Right lobe of liver (tissue), 6 donors: ENCODE results near the gene PARD6G. TPM values are rescaled to one million over a fixed set of nuclear protein-coding genes. Genes with fewer than 3 reads are reported as not detected.

Experiments
- ATAC-seq, 4 donors: fragments of 200-7000 bp; cut with Tn5 transposase; one replicate each; pipeline ENCODE4 v1.9.1; 2020; ENCODE audit warnings: mild to moderate bottlenecking in 4 of 4, moderate library complexity in 4 of 4
- DNase-seq, 3 donors: peaks; one replicate each; pipeline ENCODE4 v3.0.0-alpha.2; 2020
- H3K27ac ChIP-seq, 3 donors: fragments of 200-600 bp; one replicate each; pipeline ENCODE4 v1.8.0; 2022
- H3K27me3 ChIP-seq, 2 donors: fragments of 200-600 bp; one replicate each; pipeline ENCODE4 v1.8.0; 2022
- H3K36me3 ChIP-seq, 4 donors: fragments of 200-600 bp; sonication (generic) in 1 of 4; one replicate each; pipeline versions ENCODE4 v1.5.1 to v1.8.0; 2017 to 2022; ENCODE audit warnings: control low read depth in 1 of 4
- H3K4me1 ChIP-seq, 4 donors: fragments of 200-600 bp; sonication (generic) in 1 of 4; one replicate each; pipeline versions ENCODE4 v1.5.1 to v1.8.0; 2017 to 2022; ENCODE audit warnings: control low read depth in 1 of 4
- H3K4me3 ChIP-seq, 3 donors: fragments of 200-600 bp; one replicate each; pipeline ENCODE4 v1.8.0; 2022
- H3K9me3 ChIP-seq, 4 donors: fragments of 200-600 bp; sonication (generic) in 1 of 4; one replicate each; pipeline versions ENCODE4 v1.5.1 to v1.8.0; 2017 to 2022; ENCODE audit warnings: control low read depth in 1 of 4
- CTCF ChIP-seq, 4 donors: fragments of 200-600 bp in 3 of 4; fragments of 450-650 bp in 1 of 4; IDR thresholded peaks; one replicate each; pipeline versions ENCODE4 v1.5.1 to v1.8.0; 2016 to 2022; ENCODE audit warnings: antibody characterized with exemption in 4 of 4, mild to moderate bottlenecking in 2 of 4
- POLR2A ChIP-seq: fragments of 450-650 bp; IDR thresholded peaks from one replicate; pipeline ENCODE4 v1.6.1; 2017; ENCODE audit warnings: antibody characterized with exemption, mild to moderate bottlenecking
- WGBS: methylation state at CpG from one replicate; pipeline ENCODE4 v1.1.6; 2018; ENCODE audit warnings: low coverage, low lambda C conversion rate; ENCODE audit not compliant: insufficient coverage; ENCODE audit errors: missing lambda C conversion rate; 5-methylcytosine and 5-hydroxymethylcytosine counted together
- intact Hi-C, 2 donors: fragments of 100-400 bp; cut with DNase I; formaldehyde crosslinking; loops; one replicate each; pipeline versions ENCODE4 v1.11.2 to v1.14.1; 2022
- total RNA-seq, 6 experiments: library from RNA; depleted of rRNA in 2 of 6; stranded (reverse); fragments of >200 nt in 2 of 6; fragmentation: NEBNext Ultra II Directional in 3 of 6; extraction: Animal tissue kit (Norgen Biotek cat#: 25700) in 3 of 6; gene quantifications; one replicate each; pipeline versions ENCODE4 v1.1.0 to v1.2.4, GENCODE V29; 2016 to 2023
- donor health status: DM: no; HTN: yes; CAD: no.
- donor health status: DM: no; HTN: no; CAD: no.
- donor health status: DM: no; HTN: no; CAD: no.
- donor health status: DM: no; HTN: yes; CAD: no.
- donor health status: DM: no; HTN: yes; CAD: no.

PARD6G gene
- total RNA-seq, 6 experiments from 2014 or later = 1.1 to 5.5 (median 2.1) TPM

- DNase-seq (no peak), ATAC-seq (no peak)
- intact Hi-C loops = no loop called here
- Histone ChIP-seq H3K27me3 (no peaks in the 10 kb centered on the region), H3K36me3 (peaks cover 0 to 40% (median 11%) of the 10 kb centered on the region in 4 donors), H3K4me3 (no peak overlapping the region), H3K27ac (no peak overlapping the region), H3K9me3 (no peaks in the 10 kb centered on the region), H3K4me1 (no peaks in the 10 kb centered on the region)
- 38% methylated on average over 1 of the region's 1 CpG for WGBS
- no peak for TF ChIP-seq CTCF (IDR thresholded peaks at IDR 0.05)
- TF ChIP-seq POLR2A = no peak
Observed at GRCh38 chr18:80133124-80133523, 114.2 kb downstream of the PARD6G start.

GRCh38 chr18:80132180-80132812 is 115.0 kb downstream of the PARD6G start:
- peaks cover 0 to 3% (median 0%) of the 10 kb centered on the region in 4 donors for H3K4me1 ChIP-seq
- WGBS = 78% methylated on average over 2 of the region's 3 CpGs
- no peak overlapping the region for H3K4me3 ChIP-seq
- no peaks in the 10 kb centered on the region for H3K27me3 ChIP-seq
- H3K36me3 ChIP-seq = peaks cover 0 to 31% (median 9%) of the 10 kb centered on the region in 4 donors
- DNase-seq (no peak), ATAC-seq (no peak)
- H3K9me3 ChIP-seq = no peaks in the 10 kb centered on the region
- intact Hi-C loops = no loop called here
- TF ChIP-seq POLR2A (no peak), CTCF (IDR thresholded peaks at IDR 0.05) (no peak)
- no peak overlapping the region for H3K27ac ChIP-seq

GRCh38 chr18:80130555-80130954 is 116.8 kb downstream of the PARD6G start:
- Histone ChIP-seq H3K9me3 (no peaks in the 10 kb centered on the region), H3K4me3 (no peak overlapping the region), H3K36me3 (peaks cover 0 to 14% (median under 1%) of the 10 kb centered on the region in 4 donors), H3K4me1 (peaks cover 0 to 3% (median 0%) of the 10 kb centered on the region in 4 donors), H3K27me3 (no peaks in the 10 kb centered on the region), H3K27ac (no peak overlapping the region)
- 96% methylated on average over 5 of the region's 5 CpGs for WGBS
- intact Hi-C loops = no loop called here
- no peak for TF ChIP-seq POLR2A
- no peak for TF ChIP-seq CTCF (IDR thresholded peaks at IDR 0.05)
- ATAC-seq (no peak), DNase-seq (no peak)

GRCh38 chr18:80129672-80130367 is 117.5 kb downstream of the PARD6G start:
- H3K27ac ChIP-seq = no peak overlapping the region
- peaks cover 0 to 3% (median 0%) of the 10 kb centered on the region in 4 donors for H3K4me1 ChIP-seq
- no peaks in the 10 kb centered on the region for H3K27me3 ChIP-seq
- ATAC-seq (no peak), DNase-seq (no peak)
- intact Hi-C loops = no loop called here
- H3K36me3 ChIP-seq = peaks cover 0 to 7% (median 0%) of the 10 kb centered on the region in 4 donors
- TF ChIP-seq CTCF (IDR thresholded peaks at IDR 0.05) (no peak), POLR2A (no peak)
- WGBS = 96% methylated on average over 7 of the region's 7 CpGs
- H3K4me3 ChIP-seq = no peak overlapping the region
- no peaks in the 10 kb centered on the region for H3K9me3 ChIP-seq
